Urothelium cell line (cell line): ENCODE results near the gene TAS2R41.
A peak's percentile ranks its signal among the peaks of the same experiment; 100 is the strongest.
"Not testable (repeated sequence)": the region's sequence is repeated elsewhere in the genome, so short reads cannot be mapped to it uniquely, and the experiment has no call there.

ENCODE experiments used
- DNase-seq: peaks from one replicate; pipeline ENCODE4 v3.0.0; 2011; ENCODE audit warnings: low spot score, mixed read lengths
- FAIRE-seq: peaks from 2 replicates; lab custom pipeline; 2011; peaks lifted over from hg19 to GRCh38; lab: Jason Lieb, UNC

Gene TAS2R41

DNA sequence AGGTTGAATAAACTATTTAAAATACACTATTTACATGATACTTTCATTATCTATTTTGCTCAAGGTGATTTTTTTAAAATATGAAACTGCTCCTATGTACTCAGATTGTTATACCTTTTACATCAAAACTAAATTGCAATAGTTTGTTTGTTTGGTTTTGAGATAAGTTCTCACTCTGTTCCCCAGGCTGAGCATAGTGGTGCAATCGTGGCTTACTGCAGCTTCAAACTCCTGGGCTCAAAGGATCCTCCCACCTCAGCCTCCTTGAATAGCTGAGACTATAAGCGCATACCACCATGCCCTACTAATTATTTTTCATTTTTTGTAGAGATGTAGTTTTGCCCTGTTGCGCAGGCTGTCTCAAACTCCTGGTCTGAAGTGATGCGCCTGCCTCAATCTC is 21.7 kb upstream of the TAS2R41 start:
- no peak for FAIRE-seq
- DNase-seq = no peak

DNA sequence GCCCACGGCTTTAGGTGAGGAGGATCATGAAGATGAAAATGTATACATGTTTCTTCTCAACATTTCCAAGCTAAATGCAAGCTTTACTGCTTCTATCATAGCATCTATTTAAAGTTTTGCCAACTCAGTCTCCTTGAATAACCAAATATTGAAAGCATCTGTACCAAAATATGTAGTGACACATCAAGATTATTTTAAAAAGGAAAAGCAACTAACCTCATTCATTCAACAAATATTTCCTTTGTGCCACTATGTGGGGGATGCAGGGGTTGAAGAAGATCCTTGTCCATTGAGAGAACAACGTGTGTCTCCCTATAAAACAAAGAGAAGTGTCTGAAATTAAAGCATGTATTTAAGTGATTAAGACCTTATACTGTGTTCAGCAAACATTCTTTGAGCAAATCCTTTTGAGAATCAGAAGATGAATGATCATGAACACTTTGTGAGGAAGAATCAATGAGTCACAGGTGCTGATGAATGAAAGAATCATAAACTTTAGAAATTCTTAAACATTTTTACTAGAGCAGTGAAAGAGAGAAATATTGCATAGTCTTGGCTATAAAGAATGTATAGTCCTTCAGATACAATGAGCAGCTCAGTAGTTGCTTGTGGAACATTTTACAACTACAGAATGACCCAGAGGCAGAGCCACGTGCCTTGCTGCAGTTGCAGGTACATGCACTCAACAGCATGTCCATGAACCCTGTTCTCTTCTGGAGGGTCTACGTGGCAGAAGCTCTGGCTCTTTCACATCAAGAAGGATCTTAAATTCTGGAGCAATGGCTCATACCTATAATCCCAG is 20.5 kb upstream of the TAS2R41 start:
- DNase-seq (no peak), FAIRE-seq (no peak)

DNA sequence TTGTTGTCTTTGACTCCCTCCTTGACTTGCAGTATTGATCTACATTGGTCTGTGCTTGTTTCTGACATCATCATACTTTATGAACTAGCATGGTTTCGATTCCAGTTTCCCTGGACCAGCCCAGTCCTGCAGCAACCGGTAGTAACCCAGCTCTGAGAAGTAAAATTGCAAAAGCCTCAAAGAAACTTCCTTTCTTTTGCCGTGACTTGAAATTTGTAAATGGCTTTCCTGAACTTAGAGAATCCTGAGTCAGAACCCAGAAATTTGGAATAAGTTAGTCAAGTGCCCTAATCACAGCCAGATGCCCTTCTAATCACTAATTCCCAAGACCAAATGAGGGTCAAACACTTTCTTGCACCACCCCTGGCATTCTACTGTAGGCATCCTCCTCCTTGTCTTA is 19.4 kb upstream of the TAS2R41 start:
- DNase-seq = no peak

DNA sequence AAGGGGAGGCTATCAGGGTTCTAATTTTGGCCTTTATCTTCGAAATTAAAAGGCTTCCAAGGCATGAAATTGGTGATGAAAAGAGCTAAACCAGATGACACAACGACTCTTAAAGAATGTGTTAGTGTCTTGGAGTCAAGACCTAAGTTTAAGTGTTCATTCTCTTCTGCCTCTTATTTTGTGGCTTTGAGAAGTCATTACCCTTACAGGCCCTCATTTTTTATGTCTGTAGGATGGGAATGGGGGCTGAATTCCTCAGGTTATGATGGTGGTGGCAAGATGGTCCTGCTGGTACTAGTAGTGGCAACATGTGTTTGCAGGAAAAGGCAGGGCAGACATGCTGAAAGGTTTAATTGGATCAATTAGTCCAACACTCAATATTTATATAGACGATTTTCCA is 19.0 kb upstream of the TAS2R41 start:
- DNase-seq (no peak), FAIRE-seq (no peak)

More for the DNA sequence above, 19.4 kb upstream of the TAS2R41 start:
- FAIRE-seq = no peak

DNA sequence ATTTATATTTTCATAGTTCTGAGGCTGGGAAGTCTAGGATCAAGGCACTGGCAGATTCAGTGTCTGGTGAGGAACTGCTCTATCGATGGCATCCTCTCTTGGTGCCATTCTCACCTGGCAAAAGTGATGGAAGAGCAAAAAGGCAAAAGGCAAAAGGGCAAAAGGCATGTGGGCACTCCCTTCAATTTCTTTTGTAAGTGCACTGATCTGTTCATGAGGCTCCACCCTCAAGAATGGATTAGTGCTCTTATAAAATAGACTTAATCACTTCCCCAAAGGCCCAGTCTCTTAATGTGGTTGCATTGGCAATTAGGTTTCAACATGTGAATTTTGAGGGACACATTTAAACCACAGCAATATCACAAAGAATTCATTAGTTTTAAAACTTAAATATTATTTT is 18.3 kb upstream of the TAS2R41 start:
- FAIRE-seq = no peak

DNA sequence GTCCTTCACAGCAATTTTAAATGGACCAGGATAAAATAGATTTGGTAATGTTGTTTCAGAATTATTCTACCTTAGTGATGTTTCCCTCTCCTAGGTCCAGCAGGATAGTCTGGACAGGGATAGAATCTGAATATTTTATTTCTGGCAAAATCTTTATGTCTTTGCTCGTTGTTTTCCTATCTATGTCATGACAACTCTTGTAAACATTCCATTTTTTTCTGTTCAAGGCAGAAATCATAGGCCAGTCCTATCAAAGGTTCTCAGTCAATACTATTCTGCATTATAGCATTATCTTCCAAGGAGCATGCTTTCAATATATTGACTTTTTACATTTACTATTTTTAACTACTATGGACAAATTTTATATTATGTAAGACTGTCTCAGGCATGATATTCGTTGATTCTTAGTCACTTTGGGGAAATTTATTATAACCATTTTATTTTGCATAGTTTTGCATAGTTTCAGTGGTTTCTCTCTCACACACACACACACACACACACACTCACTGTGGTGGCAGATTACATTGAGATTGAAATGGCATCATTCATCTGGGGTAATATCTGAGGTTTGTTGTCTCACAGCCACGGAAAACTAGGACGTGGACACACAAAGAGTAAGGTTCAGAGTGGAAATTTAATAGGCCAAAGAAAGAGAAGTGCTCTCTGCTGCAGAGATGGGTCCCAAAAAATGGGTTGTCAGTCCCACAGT is 17.2 kb upstream of the TAS2R41 start:
- FAIRE-seq (no peak), DNase-seq (no peak)

More for the DNA sequence above, 18.3 kb upstream of the TAS2R41 start:
- DNase-seq = no peak

DNA sequence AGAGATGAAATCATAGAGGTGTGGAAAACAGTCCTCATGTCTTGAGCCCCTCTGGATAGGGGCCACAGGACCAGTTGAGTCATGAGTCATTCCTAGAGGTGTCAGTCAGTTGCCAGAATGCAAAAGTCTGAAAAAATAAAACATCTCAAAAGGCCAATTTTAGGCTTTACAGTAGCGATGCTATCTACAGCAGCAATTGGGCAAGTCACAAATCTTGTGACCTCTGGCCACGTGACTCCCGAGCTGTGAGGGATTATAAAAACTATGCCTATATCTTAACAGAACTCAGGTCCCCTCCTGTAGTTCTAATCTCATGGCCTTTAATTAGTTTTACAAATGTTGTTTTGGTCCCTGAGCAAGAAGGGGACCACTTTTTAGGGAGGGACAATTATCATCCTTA is 15.6 kb upstream of the TAS2R41 start:
- no peak for FAIRE-seq

DNA sequence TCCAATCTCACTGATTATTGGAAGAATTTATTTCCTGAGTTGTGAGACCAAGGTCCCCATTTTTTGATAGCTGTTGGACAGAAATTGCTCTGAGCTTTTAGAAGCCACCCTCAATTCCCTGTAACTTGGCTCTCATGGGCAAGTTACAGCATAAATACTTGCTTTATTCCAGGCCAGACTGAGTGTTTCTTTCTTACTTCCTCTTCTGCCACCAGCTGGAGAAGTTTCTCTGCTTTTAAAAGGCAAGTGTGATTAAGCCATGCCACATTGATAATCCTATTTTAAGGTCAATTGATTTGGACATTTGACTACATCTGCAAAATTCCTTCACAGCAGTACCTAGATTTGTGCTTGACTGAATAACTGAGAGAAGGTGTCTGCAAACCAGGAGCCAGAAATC is 14.1 kb upstream of the TAS2R41 start:
- FAIRE-seq (no peak), DNase-seq (no peak)

More for the DNA sequence above, 15.6 kb upstream of the TAS2R41 start:
- DNase-seq = no peak

DNA sequence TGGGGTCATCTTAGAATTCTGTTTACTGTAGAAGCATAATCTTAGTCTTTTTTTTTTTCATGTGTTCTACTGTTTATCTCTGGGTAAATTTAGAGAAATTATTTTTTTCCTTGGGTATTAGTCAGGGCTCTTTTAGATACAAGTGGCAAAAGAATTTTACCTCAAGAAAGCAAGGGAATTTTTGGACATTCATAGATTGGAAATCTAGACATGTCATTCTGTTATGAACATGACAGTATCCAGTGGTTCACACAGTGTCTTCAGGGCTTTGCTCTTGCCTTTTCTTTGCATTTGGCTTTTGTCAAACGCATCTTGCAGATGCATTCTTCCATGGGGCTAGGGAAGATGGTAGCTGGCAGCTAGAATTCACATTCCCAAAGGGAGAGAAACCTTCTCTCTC is 13.7 kb upstream of the TAS2R41 start:
- no peak for FAIRE-seq
- DNase-seq = no peak

DNA sequence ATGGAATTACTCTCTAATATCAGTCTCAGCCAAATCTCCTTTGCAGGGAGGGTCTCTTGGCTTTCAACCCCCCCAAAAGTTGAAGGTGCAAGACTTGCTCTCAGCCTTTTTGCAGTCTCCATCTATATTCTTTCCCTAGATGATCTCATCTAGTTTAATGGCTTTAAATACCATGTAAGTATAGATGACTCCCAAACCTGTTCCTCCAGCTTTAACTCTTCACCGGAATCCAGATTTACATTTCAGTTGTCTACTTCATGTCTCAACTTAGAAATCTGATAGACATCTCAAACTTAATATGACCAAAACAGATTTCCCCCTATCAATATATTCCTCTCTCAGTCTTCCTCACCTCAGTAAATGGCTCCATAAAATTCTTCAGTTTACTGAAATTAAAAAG is 9.9 kb upstream of the TAS2R41 start:
- no peak for DNase-seq
- FAIRE-seq = no peak

DNA sequence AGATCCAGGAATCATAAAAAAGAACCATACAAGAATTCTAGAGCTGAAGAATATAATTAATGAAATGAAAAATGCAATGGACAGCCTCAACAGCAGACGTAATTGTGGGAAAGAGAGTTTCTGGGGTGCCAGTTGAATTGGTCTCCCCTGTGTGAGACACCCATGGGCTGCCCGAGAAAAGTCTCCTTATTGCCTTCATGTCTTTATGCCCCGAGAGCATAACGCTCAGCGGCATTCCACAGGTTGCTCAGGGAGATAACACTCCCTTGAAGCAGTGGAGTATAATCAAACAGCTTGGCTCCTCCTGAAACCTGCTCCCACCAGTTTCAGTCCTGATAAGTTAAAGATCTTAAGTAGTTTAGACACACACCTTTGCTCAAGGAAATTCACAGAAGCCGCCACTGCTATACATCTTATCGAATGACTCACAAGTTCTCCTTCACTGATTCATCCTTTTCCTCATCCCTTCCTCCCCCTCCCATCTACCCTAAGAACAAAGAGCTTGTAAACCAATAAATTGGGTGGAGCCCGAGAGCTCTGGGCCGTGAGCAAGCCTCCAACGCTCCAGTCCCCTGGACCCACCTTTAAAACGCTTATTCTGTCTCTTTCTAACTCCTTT is 5.5 kb upstream of the TAS2R41 start:
- DNase-seq, FAIRE-seq: not testable (repeated sequence)

DNA sequence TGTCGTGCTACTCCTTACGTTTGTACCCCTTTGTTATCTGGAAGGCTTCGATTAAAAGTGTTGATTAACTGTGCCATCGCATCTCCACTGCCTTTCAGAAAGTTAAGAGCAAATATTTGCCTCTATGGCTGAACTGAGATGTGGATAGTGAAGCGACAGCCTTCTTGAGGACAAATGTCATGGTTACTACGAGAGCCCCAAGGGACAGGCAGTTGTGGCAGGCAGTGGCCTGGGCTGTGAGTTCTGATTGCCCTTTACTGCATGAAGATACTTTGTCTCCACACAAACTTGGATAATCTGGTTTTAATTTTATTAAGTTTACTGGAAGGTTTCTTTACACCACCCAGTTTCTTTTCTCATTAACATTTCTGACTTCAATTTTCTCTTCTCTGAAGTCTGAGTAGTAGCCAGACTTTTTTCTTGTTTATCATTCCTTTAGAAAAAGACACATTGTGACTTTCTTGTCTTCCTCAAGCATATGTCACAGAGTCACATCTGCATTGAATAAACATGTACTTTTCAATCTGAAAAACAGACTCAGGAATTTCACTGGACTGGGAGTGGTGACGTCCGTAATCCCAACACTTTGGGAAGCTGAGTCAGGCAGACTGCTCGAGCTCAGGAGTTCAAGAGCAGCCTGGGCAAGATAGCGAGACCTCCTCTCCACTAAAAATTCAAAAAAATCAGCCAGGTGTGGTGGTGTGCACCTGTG is 1.5 kb downstream of the TAS2R41 start:
- FAIRE-seq = no peak
- DNase-seq = no peak

DNA sequence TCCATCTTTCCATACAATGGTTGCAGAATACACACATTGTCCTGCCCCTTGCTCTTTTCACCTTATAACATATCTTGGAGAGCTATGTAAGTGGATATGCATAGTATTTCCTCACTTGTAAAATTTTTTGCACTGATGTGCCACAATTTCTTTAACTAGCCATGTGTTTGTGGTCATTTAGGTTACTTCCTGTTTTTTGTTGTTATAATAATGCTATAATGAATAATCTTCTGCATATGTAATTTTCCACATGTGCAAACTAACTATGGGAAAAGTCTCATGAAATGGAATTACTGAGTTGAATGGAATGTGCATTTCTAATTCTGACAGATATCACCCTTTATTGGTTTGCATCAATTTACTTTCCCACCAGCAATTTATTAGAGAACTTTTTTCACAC is 2.8 kb downstream of the TAS2R41 start:
- DNase-seq (no peak), FAIRE-seq (no peak)

DNA sequence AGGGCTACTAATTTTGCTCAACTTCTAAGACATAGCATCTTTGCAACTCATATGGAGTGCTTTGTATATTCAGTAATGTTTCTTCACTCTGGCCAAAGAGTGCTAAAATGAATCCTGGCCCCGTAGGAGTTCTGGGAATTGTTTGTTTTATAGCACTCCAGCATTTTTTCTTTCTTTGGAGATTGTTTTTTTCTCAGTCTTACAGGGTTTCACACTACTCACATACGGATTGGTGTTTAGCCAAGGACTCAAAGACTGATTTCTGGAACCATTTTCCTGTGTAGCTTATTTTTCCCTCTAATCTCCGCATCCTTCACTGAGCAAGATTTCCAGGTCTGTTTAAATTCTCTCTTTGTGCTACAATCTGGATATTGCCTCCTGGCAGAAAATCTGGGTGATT is 6.4 kb downstream of the TAS2R41 start:
- FAIRE-seq (no peak), DNase-seq (no peak)

DNA sequence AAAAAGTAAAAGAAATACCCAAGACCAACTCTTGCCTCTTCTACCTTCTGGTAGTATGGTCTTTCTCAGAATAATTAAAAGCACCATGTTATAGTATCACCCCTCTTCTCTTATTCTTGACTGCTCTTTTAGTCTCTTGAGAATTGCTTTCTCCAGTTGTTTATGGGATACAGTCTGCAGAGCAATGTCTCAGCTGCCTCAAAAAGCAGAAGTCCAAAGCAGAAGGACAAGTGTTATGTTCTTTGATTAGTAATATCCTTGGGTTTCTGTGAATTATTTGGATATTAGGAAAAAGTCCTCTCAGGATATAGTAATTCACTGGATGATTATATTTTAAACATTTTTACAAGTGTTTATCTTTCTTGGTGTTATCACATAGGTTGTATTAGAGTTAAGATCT is 7.4 kb downstream of the TAS2R41 start:
- DNase-seq (no peak), FAIRE-seq (no peak)

DNA sequence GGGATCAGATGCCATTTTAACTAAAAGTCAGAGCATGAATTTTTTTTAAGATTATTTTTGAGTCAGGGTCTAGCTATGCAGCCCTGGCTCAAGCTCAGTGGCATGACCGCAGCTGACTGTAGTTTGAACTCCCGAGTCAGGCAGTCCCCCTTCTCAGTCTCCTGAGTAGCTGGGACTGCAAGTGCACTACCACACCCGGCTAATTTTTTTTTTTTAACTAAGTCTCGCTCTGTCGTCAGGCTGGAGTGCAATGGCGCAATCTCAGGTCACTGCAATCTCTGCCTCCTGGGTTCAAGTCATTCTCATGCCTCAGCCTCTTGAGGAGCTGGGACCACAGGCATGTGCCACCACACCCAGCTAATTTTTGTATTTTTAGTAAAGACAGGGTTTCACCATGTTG is 7.8 kb downstream of the TAS2R41 start:
- DNase-seq (no peak), FAIRE-seq (no peak)

DNA sequence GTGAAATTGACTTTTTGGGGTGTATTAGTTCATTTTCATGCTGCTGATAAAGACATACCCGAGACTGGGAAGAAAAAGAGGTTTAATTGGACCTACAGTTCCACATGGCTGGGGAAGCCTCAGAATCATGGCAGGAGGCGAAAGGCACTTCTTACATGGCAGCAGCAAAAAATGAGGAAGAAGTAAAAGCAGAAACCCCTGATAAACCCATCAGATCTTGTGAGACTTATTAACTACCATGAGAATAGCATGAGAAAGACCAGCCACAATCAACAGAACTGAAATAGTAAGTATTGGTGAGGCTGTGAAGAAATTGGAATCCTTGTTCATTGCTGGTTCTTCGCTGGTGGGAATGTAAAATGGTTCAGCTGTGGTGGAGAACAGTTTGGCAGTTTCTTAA is 8.6 kb downstream of the TAS2R41 start:
- not testable (repeated sequence) for FAIRE-seq, DNase-seq

DNA sequence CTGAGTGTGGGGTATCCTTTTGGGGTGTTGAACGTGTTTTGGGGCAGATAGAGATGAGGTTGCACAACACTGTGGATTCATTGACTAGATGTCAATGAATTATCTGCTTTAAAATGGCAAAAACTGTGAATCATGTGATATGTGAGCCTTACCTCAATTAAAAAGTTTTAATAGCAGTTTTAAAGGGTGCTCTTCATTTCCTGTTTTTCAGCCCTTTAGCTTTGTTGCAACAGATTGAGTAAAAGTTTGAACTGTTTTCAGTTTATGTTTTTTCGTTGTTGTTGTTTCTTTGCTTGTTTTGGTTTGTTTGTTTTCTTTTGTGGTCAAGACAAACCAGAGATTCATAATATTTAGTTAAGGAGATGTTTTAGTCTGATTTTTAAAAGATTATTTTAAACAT is 9.4 kb downstream of the TAS2R41 start:
- DNase-seq (no peak), FAIRE-seq (no peak)

DNA sequence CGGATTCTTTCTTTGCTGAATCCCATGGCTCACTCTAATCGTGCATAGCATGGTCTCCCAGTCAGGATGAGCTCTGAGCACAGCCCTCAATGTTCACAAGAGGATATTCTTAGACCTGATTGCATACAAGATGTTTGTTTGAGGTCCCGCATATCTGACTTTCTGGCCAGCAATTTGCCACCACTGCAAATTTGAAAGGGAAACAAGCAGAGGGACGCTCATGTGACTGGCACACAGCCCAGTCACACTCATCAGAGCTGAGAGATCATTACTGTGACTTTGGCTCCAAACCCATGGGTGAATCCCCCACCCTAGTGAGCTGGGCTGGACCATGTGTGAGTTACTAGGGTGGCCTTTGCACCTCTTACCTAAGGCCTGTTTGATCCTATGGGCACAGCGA is 9.9 kb downstream of the TAS2R41 start:
- FAIRE-seq (no peak), DNase-seq (no peak)

DNA sequence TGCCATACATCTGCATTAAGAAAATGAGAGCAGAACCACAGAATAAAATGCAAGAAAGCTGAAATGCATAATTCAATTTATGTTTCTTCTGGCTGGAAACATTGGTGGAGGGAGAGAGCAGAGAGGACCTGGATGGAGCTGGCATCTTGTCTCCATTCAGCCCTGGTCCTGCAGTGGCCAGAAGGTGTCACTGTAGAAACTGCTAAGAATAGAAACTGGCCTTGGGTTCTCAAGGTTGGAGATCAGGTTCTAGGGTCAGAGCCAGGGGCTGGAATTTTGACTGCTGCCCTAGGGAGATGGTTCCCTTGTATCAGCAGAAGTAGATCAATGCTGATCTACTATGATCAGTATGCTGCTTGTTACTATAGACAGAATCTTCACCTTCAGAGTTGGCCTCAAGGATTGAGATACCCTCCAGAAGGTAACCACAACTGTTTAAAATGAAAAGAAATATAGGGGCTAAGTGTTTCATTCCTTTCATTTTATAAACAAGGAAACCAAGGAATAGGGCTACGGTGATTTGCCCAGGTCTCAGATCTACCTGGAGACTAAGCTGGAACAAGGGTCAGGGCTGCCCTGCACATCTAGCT is 13.1 kb downstream of the TAS2R41 start:
- DNase-seq = no peak

DNA sequence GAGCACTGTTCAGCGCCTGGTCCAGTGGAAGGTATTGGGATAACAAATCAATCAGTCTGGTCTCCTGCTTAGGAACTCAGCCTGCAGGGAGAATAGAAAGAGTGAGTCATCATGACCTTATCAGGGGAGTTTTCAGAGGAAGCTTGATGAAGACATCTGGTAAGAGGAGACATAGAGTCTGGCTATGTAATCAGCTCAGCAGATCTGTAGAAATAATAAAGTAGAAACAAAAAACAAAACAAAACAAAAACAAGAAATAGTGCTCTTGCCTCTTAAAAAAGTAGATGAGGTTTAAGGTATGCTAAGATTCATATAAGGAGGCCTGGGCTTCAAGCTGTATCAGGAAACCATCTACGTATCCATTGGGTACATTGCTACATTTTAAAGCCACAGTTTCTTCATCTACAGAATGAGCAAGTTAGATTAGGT is 14.4 kb downstream of the TAS2R41 start:
- FAIRE-seq (no peak), DNase-seq (peak; percentile 32)

More for the DNA sequence above, 13.1 kb downstream of the TAS2R41 start:
- FAIRE-seq = no peak
